Endodermal cell (in vitro differentiated cells): Measurements from ENCODE around the gene AKT3. TPM values are rescaled to one million over a fixed set of nuclear protein-coding genes. Genes with fewer than 3 reads are reported as not detected.

ENCODE experiments used
- DNase-seq: peaks from one replicate; pipeline ENCODE4 v3.0.0-alpha.2; 2017
- H3K27ac ChIP-seq: 2 replicates; pipeline ENCODE4 v1.5.1; 2013; ENCODE audit warnings: mild to moderate bottlenecking, low read depth, low read length, moderate library complexity
- H3K27me3 ChIP-seq: 2 replicates; pipeline ENCODE4 v1.6.1; 2013; ENCODE audit warnings: mild to moderate bottlenecking, low read length, moderate library complexity; ENCODE audit not compliant: insufficient read depth, control insufficient read depth, poor library complexity, severe bottlenecking
- H3K36me3 ChIP-seq: 2 replicates; pipeline ENCODE4 v1.7.0; 2013; ENCODE audit warnings: mild to moderate bottlenecking, low read length, moderate library complexity; ENCODE audit not compliant: control insufficient read depth, insufficient read depth
- H3K4me1 ChIP-seq: one replicate; pipeline ENCODE4 v1.7.0; 2013; ENCODE audit warnings: low read length; ENCODE audit not compliant: control insufficient read depth, insufficient read depth
- H3K4me3 ChIP-seq: 2 replicates; pipeline ENCODE4 v1.5.1; 2013; ENCODE audit warnings: mild to moderate bottlenecking, low read length, moderate library complexity
- H3K9ac ChIP-seq: 2 replicates; pipeline ENCODE4 v1.6.1; 2013; ENCODE audit warnings: mild to moderate bottlenecking, low read length, moderate library complexity; ENCODE audit not compliant: poor library complexity, severe bottlenecking; ENCODE audit errors: extremely low read depth
- H3K9me3 ChIP-seq: 2 replicates; pipeline ENCODE4 v1.6.1; 2013; ENCODE audit warnings: mild to moderate bottlenecking, low read length, moderate library complexity; ENCODE audit not compliant: control insufficient read depth
- H3K27ac Mint-ChIP-seq: 2 replicates; pipeline ENCODE4 v1.8.0; 2020; ENCODE audit warnings: mixed read lengths
- H3K27me3 Mint-ChIP-seq: 2 replicates; pipeline ENCODE4 v1.8.0; 2021; ENCODE audit warnings: mild to moderate bottlenecking, mixed read lengths; ENCODE audit not compliant: insufficient read depth
- H3K36me3 Mint-ChIP-seq: 2 replicates; pipeline ENCODE4 v1.8.0; 2020; ENCODE audit warnings: low read depth, mixed read lengths
- H3K4me1 Mint-ChIP-seq: 2 replicates; pipeline ENCODE4 v1.8.0; 2020; ENCODE audit warnings: mixed read lengths
- H3K4me3 Mint-ChIP-seq: 2 replicates; pipeline ENCODE4 v1.8.0; 2020; ENCODE audit warnings: mild to moderate bottlenecking, moderate library complexity, mixed read lengths
- H3K9me3 Mint-ChIP-seq: 2 replicates; pipeline ENCODE4 v1.8.0; 2020; ENCODE audit warnings: mild to moderate bottlenecking, mixed read lengths
- WGBS, 2 experiments: methylation state at CpG; one replicate each; pipeline versions ENCODE4 v1.1.5 to v1.1.7; 2013; ENCODE audit warnings: missing lambda C conversion rate in 2 of 2, mixed read lengths in 1 of 2; ENCODE audit not compliant: insufficient coverage in 1 of 2, insufficient read length in 1 of 2; 5-methylcytosine and 5-hydroxymethylcytosine counted together
- total RNA-seq, 2 donors: library from RNA; stranded (reverse); fragmentation: NEBNext Ultra II Directional in 1 of 2; extraction: Animal tissue kit (Norgen Biotek cat#: 25700) in 1 of 2; gene quantifications; 2 replicates in 1 of 2; 3 replicates in 1 of 2; pipeline ENCODE4 v1.2.1, GENCODE V29; 2021
- TF ChIP-seq, protein P1 (sequence below): fragments of 200-600 bp; sonication (generic); conservative IDR thresholded peaks from 2 replicates; pipeline ENCODE4 v1.5.0; 2021; ENCODE audit warnings: antibody characterized with exemption, mild to moderate bottlenecking

AKT3 gene
- total RNA-seq, 2 donors from 2014 or later: 38.2 to 49.1 TPM

DNA sequence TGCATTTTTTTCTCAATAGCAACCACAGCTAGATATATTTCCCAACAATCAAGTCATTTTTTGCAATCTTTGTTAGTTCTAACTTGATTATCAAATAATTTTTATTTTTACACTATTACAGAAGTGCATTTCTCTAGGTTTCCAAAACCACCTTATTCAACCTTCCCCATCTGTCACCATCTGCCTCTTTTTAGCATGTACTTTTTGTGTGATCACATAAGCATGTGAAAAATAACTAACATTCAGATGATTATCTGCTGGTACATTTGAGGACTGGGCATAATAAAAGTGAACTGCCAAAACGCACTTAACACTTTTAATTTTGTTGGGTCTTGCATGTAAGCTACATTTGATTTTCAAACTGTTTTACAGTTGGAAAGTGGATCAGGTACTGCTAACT is 291.5 kb downstream of the AKT3 start:
- Histone ChIP-seq H3K27ac (no peak overlapping the region), H3K4me3 (no peak overlapping the region), H3K9ac (no peak overlapping the region), H3K36me3 (peaks cover 16% of the 10 kb centered on the region), H3K4me1 (peaks cover 2% of the 10 kb centered on the region), H3K9me3 (peaks cover 13% of the 10 kb centered on the region), H3K27me3 (no peaks in the 10 kb centered on the region)
- Mint-ChIP-seq H3K27me3 (no peaks in the 10 kb centered on the region), H3K4me1 (peaks cover 10% of the 10 kb centered on the region), H3K9me3 (peaks cover 12% of the 10 kb centered on the region), H3K27ac (no peak overlapping the region), H3K4me3 (no peak overlapping the region), H3K36me3 (peaks cover 14% of the 10 kb centered on the region)
- no peak for DNase-seq
- 96 to 100% methylated on average over 1 of the region's 1 CpG for WGBS, 2 experiments
- TF ChIP-seq, protein P1, sequence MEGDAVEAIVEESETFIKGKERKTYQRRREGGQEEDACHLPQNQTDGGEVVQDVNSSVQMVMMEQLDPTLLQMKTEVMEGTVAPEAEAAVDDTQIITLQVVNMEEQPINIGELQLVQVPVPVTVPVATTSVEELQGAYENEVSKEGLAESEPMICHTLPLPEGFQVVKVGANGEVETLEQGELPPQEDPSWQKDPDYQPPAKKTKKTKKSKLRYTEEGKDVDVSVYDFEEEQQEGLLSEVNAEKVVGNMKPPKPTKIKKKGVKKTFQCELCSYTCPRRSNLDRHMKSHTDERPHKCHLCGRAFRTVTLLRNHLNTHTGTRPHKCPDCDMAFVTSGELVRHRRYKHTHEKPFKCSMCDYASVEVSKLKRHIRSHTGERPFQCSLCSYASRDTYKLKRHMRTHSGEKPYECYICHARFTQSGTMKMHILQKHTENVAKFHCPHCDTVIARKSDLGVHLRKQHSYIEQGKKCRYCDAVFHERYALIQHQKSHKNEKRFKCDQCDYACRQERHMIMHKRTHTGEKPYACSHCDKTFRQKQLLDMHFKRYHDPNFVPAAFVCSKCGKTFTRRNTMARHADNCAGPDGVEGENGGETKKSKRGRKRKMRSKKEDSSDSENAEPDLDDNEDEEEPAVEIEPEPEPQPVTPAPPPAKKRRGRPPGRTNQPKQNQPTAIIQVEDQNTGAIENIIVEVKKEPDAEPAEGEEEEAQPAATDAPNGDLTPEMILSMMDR: no peak

DNA sequence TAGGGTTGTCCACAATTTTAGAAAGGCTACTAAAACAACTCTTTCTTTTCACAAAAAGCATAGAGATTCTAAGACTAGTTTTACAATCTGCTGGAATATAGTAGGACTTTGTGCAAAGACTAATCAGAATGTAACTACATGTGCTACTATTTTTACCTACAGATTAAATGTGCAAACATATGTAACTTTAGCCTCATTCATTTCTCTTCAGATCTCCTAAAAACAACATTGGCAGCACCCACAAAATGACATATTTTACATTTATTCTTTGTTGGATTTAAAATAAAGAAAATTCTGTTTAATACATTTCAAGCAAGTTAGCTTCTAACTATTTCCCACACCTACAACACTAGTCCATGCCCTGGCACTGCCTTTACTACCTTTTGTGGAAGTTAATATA is 292.2 kb downstream of the AKT3 start:
- TF ChIP-seq, protein P1: no peak
- Mint-ChIP-seq H3K27ac (peak overlapping the region; percentile 35), H3K36me3 (peaks cover 14% of the 10 kb centered on the region), H3K4me1 (peaks cover 10% of the 10 kb centered on the region), H3K27me3 (no peaks in the 10 kb centered on the region), H3K4me3 (no peak overlapping the region), H3K9me3 (peaks cover 12% of the 10 kb centered on the region)
- Histone ChIP-seq H3K9ac (no peak overlapping the region), H3K27me3 (no peaks in the 10 kb centered on the region), H3K4me1 (peaks cover 2% of the 10 kb centered on the region), H3K4me3 (no peak overlapping the region), H3K27ac (no peak overlapping the region), H3K9me3 (peaks cover 13% of the 10 kb centered on the region), H3K36me3 (peaks cover 16% of the 10 kb centered on the region)
- DNase-seq: no peak

DNA sequence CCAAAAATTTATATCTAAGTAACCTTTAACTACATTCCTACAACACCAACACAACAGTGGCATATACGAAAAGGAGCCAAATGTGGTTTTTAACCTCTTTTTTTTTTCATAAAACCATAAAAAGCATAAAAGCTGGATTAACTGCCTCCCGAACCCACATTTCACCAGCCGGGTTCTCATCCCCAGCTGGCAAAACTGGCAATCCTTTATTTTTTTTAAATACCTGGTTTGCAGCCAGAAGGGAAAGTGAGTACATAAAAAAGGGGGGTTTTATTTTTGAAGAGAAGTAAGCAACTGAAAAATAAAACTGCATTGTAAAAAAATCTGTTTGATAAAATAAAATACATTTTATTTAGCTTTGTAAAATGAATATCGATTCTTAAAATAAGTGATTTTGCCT is 295.4 kb downstream of the AKT3 start:
- H3K27ac ChIP-seq: no peak overlapping the region
- TF ChIP-seq, protein P1: no peak
- H3K27ac Mint-ChIP-seq: no peak overlapping the region

More for the DNA sequence above, 295.4 kb downstream of the AKT3 start:
- H3K4me1 Mint-ChIP-seq: peaks cover 6% of the 10 kb centered on the region
- Histone ChIP-seq H3K4me1 (peaks cover 2% of the 10 kb centered on the region), H3K4me3 (no peak overlapping the region), H3K9me3 (no peaks in the 10 kb centered on the region), H3K27me3 (no peaks in the 10 kb centered on the region), H3K36me3 (no peaks in the 10 kb centered on the region), H3K9ac (no peak overlapping the region)
- H3K4me3 Mint-ChIP-seq: no peak overlapping the region
- WGBS, 2 experiments: 71 to 92% methylated on average over 1 to 4 of the region's 4 CpGs
- no peaks in the 10 kb centered on the region for H3K27me3 Mint-ChIP-seq
- no peaks in the 10 kb centered on the region for H3K9me3 Mint-ChIP-seq
- no peak for DNase-seq
- no peaks in the 10 kb centered on the region for H3K36me3 Mint-ChIP-seq
